CD8-positive, alpha-beta memory T cell (primary cell): ENCODE results near the gene SLC36A4. TPM values are rescaled to one million over a fixed set of nuclear protein-coding genes. Genes with fewer than 3 reads are reported as not detected.
A peak's percentile ranks its signal among the peaks of the same experiment; 100 is the strongest.
"Not testable (repeated sequence)": the region's sequence is repeated elsewhere in the genome, so short reads cannot be mapped to it uniquely, and the experiment has no call there.

Experiments
- CTCF ChIA-PET: fragments of 350-600 bp; sonication (Branson Sonifier 250); formaldehyde crosslinking; loops from one replicate; lab custom pipeline; 2021; ENCODE audit warnings: antibody characterized with exemption; lab: Charles Lee
- POLR2A ChIA-PET: fragments of 350-600 bp; sonication (Branson Sonifier 250); formaldehyde crosslinking; loops from one replicate; lab custom pipeline; 2021; ENCODE audit warnings: antibody characterized with exemption; lab: Charles Lee
- DNase-seq, 5 donors: peaks; one replicate each; pipeline versions ENCODE4 v3.0.0 to v3.0.0-alpha.2; 2020 to 2022; ENCODE audit warnings: mixed read lengths in 1 of 5
- H3K27ac ChIP-seq: one replicate; pipeline ENCODE4 v1.7.0; 2013; ENCODE audit warnings: low read depth, mild to moderate bottlenecking, low read length, moderate library complexity
- H3K27me3 ChIP-seq: 2 replicates; pipeline ENCODE4 v1.7.0; 2013; ENCODE audit warnings: low read length, mild to moderate bottlenecking; ENCODE audit not compliant: insufficient read depth, poor library complexity, severe bottlenecking
- H3K36me3 ChIP-seq: 2 replicates; pipeline ENCODE4 v1.7.0; 2013; ENCODE audit warnings: mild to moderate bottlenecking, low read length, moderate library complexity; ENCODE audit not compliant: insufficient read depth
- H3K4me1 ChIP-seq: 2 replicates; pipeline ENCODE4 v1.7.0; 2013; ENCODE audit warnings: mild to moderate bottlenecking, low read length, moderate library complexity; ENCODE audit not compliant: insufficient read depth
- H3K4me3 ChIP-seq: 2 replicates; pipeline ENCODE4 v1.7.0; 2013; ENCODE audit warnings: mild to moderate bottlenecking, low read length
- H3K9me3 ChIP-seq: 2 replicates; pipeline ENCODE4 v1.7.0; 2013; ENCODE audit warnings: mild to moderate bottlenecking, low read length
- H3K27ac Mint-ChIP-seq, 8 donors: one replicate each; pipeline ENCODE4 v1.8.0; 2020 to 2021; ENCODE audit warnings: mixed read lengths in 8 of 8, mild to moderate bottlenecking in 6 of 8, inconsistent platforms in 3 of 8, moderate library complexity in 3 of 8
- H3K27me3 Mint-ChIP-seq, 2 donors: one replicate each; pipeline ENCODE4 v1.8.0; 2020 to 2021; ENCODE audit warnings: mixed read lengths in 2 of 2, mild to moderate bottlenecking in 1 of 2, moderate library complexity in 1 of 2
- H3K36me3 Mint-ChIP-seq, 3 donors: one replicate each; pipeline ENCODE4 v1.8.0; 2020 to 2021; ENCODE audit warnings: mixed read lengths in 3 of 3, inconsistent platforms in 1 of 3, mild to moderate bottlenecking in 1 of 3
- H3K4me1 Mint-ChIP-seq, 3 donors: one replicate each; pipeline ENCODE4 v1.8.0; 2020 to 2021; ENCODE audit warnings: mixed read lengths in 3 of 3, inconsistent platforms in 1 of 3, mild to moderate bottlenecking in 1 of 3
- H3K4me3 Mint-ChIP-seq, 7 donors: one replicate each; pipeline ENCODE4 v1.8.0; 2020 to 2021; ENCODE audit warnings: mixed read lengths in 7 of 7, mild to moderate bottlenecking in 6 of 7, moderate library complexity in 4 of 7, inconsistent platforms in 2 of 7
- H3K9me3 Mint-ChIP-seq, 5 donors: one replicate each; pipeline ENCODE4 v1.8.0; 2020 to 2022; ENCODE audit warnings: mixed read lengths in 5 of 5, mild to moderate bottlenecking in 3 of 5, moderate library complexity in 2 of 5, inconsistent platforms in 1 of 5
- polyA plus RNA-seq: library from polyadenylated mRNA; unstranded; fragments of 300-500 nt; fragmentation: Illumina TruSeq; gene quantifications from one replicate; pipeline ENCODE4 v1.2.3, GENCODE V29; 2021
- total RNA-seq, 2 experiments: library from RNA; stranded (reverse); gene quantifications; one replicate each; pipeline ENCODE4 v1.2.3, GENCODE V29; 2021

SLC36A4 gene
- total and polyA plus RNA-seq, 3 experiments from 2014 or later: 13.3 to 21.0 (median 15.9) TPM

DNA sequence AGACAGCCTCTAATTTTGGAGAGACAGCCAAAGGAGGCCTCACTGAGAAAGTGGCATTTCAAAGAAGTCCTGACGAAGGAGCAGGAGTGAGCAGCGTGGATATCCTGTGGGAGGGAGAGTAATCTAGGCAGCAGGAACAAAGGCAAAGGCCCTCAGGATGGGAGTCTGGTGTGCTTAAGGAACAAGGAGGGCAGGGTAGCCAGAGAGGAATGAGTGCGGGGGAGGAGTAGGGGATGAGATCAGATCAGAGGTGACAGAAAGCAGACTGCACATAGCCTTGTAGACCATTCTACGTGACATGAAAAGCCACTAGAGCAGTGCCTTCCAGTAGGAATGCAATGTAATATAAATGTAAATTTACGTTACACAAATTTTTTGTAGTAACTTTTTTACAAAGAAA is 5.6 kb downstream of the SLC36A4 start:
- peaks cover 2 to 9% (median 6%) of the 10 kb centered on the region in 5 donors for H3K9me3 Mint-ChIP-seq
- H3K4me1 Mint-ChIP-seq: peaks cover 14 to 25% (median 24%) of the 10 kb centered on the region in 3 donors
- H3K27me3 ChIP-seq: no peaks in the 10 kb centered on the region
- no peak overlapping the region for H3K27ac ChIP-seq
- ChIA-PET POLR2A (no interaction called here), CTCF (no interaction called here)
- no peaks in the 10 kb centered on the region for H3K4me1 ChIP-seq
- no peaks in the 10 kb centered on the region for H3K36me3 ChIP-seq
- no peak for DNase-seq
- H3K36me3 Mint-ChIP-seq: peaks cover 5 to 10% (median 10%) of the 10 kb centered on the region in 3 donors
- no peaks in the 10 kb centered on the region for H3K9me3 ChIP-seq
- H3K4me3 Mint-ChIP-seq: peak overlapping the region in 1 of 7 donors; percentile 60
- no peak overlapping the region for H3K4me3 ChIP-seq
- no peaks in the 10 kb centered on the region for H3K27me3 Mint-ChIP-seq
- peak overlapping the region in 1 of 8 donors; percentile 24 for H3K27ac Mint-ChIP-seq

GRCh38 chr11:93189462-93189861 is 8.3 kb downstream of the SLC36A4 start:
- Histone ChIP-seq H3K27ac (no peak overlapping the region), H3K36me3 (peaks cover 6% of the 10 kb centered on the region), H3K4me1 (no peaks in the 10 kb centered on the region), H3K9me3 (no peaks in the 10 kb centered on the region), H3K4me3 (no peak overlapping the region), H3K27me3 (no peaks in the 10 kb centered on the region)
- no peak for DNase-seq
- CTCF ChIA-PET: no interaction called here
- peaks cover 5 to 24% (median 15%) of the 10 kb centered on the region in 3 donors for H3K36me3 Mint-ChIP-seq
- H3K4me3 Mint-ChIP-seq: no peak overlapping the region
- no peaks in the 10 kb centered on the region for H3K27me3 Mint-ChIP-seq
- POLR2A ChIA-PET: no interaction called here
- H3K27ac Mint-ChIP-seq: no peak overlapping the region
- peaks cover 2 to 11% (median 9%) of the 10 kb centered on the region in 3 donors for H3K4me1 Mint-ChIP-seq
- peaks cover 2 to 9% (median 8%) of the 10 kb centered on the region in 5 donors for H3K9me3 Mint-ChIP-seq

DNA sequence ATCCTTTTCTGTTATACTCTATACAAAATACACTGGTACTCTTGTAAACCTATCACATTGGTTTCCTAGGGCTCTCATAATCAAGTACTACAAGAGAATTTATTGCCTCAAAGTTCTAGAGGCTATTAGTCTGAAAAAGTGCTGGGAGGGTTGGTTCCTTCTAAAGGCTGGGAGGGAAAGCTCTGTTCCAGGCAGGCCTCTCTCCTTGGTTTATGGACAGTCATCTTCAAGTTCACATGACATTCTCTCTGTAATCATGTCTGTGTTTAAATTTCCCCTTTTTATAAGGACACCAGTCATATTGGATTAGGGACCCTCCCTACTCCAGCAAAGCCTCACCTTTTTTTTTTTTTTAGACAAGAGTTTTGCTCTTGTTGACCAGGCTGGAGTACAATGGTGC is 9.1 kb downstream of the SLC36A4 start:
- H3K4me1 Mint-ChIP-seq: peaks cover under 1 to 11% (median 7%) of the 10 kb centered on the region in 3 donors
- CTCF ChIA-PET: no interaction called here

DNA sequence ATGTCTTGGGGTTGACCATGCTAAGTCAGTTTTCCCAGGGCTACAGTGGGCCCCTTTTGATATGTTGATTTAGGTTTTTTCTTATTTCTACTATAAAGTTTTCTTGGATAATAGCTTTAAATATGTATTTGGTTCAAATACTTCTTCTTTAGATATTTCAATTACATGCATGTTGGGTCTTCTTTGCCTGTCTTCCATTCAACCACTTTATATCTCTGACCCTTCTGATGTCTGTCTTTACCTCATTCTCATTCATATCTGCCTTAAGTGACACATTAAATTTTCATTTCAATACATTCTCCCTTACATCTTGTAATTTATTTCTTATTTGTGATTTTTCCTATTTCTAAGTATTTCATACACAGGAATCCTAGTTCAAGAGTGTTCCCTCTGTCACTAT is 10.5 kb downstream of the SLC36A4 start:
- no peaks in the 10 kb centered on the region for H3K27me3 Mint-ChIP-seq
- peaks cover 8 to 29% (median 22%) of the 10 kb centered on the region in 3 donors for H3K36me3 Mint-ChIP-seq
- Histone ChIP-seq H3K36me3 (peaks cover 6% of the 10 kb centered on the region), H3K4me1 (no peaks in the 10 kb centered on the region), H3K27me3 (no peaks in the 10 kb centered on the region), H3K27ac (no peak overlapping the region), H3K4me3 (no peak overlapping the region), H3K9me3 (no peaks in the 10 kb centered on the region)
- peaks cover 0 to 11% (median 6%) of the 10 kb centered on the region in 3 donors for H3K4me1 Mint-ChIP-seq
- POLR2A ChIA-PET: interaction anchor here (0.6 kb wide), 1 partner anchor 63 kb away, joined by 4 read pairs; no protein-coding TSS in a partner anchor
- CTCF ChIA-PET: no interaction called here
- no peak for DNase-seq
- H3K9me3 Mint-ChIP-seq: peaks cover 2 to 9% (median 8%) of the 10 kb centered on the region in 5 donors
- H3K27ac Mint-ChIP-seq: no peak overlapping the region
- no peak overlapping the region for H3K4me3 Mint-ChIP-seq

More for the DNA sequence above, 9.1 kb downstream of the SLC36A4 start:
- no peak overlapping the region for H3K27ac Mint-ChIP-seq
- H3K27me3 Mint-ChIP-seq: no peaks in the 10 kb centered on the region
- H3K36me3 ChIP-seq: peaks cover 6% of the 10 kb centered on the region
- peaks cover 5 to 24% (median 19%) of the 10 kb centered on the region in 3 donors for H3K36me3 Mint-ChIP-seq
- H3K9me3 Mint-ChIP-seq: peaks cover 2 to 9% (median 8%) of the 10 kb centered on the region in 5 donors
- H3K9me3 ChIP-seq: no peaks in the 10 kb centered on the region
- DNase-seq: no peak
- POLR2A ChIA-PET: no interaction called here
- H3K27me3 ChIP-seq: no peaks in the 10 kb centered on the region
- no peaks in the 10 kb centered on the region for H3K4me1 ChIP-seq
- no peak overlapping the region for H3K4me3 Mint-ChIP-seq
- H3K27ac ChIP-seq: no peak overlapping the region
- H3K4me3 ChIP-seq: no peak overlapping the region

GRCh38 chr11:93177891-93178290 is 19.9 kb downstream of the SLC36A4 start:
- H3K27ac ChIP-seq, H3K4me3 ChIP-seq, POLR2A ChIA-PET, H3K27ac Mint-ChIP-seq, H3K4me3 Mint-ChIP-seq, H3K9me3 Mint-ChIP-seq, CTCF ChIA-PET, DNase-seq, H3K27me3 Mint-ChIP-seq, H3K36me3 ChIP-seq, H3K4me1 Mint-ChIP-seq, H3K27me3 ChIP-seq, H3K4me1 ChIP-seq, H3K9me3 ChIP-seq: not testable (repeated sequence)
- H3K36me3 Mint-ChIP-seq: peaks cover 24 to 45% (median 42%) of the 10 kb centered on the region in 3 donors

- Mint-ChIP-seq H3K9me3 (no peaks in the 10 kb centered on the region), H3K4me3 (no peak overlapping the region), H3K4me1 (peaks cover 0 to 13% (median 3%) of the 10 kb centered on the region in 3 donors), H3K27me3 (no peaks in the 10 kb centered on the region), H3K27ac (no peak overlapping the region), H3K36me3 (peaks cover 0 to 5% (median 4%) of the 10 kb centered on the region in 3 donors)
- POLR2A ChIA-PET: no interaction called here
- H3K27ac ChIP-seq: no peak overlapping the region
- H3K9me3 ChIP-seq: no peaks in the 10 kb centered on the region
- CTCF ChIA-PET: no interaction called here
- H3K4me1 ChIP-seq: no peaks in the 10 kb centered on the region
- H3K27me3 ChIP-seq: no peaks in the 10 kb centered on the region
- DNase-seq: no peak
- no peaks in the 10 kb centered on the region for H3K36me3 ChIP-seq
- H3K4me3 ChIP-seq: no peak overlapping the region
These were observed 27.7 kb downstream of the SLC36A4 start for GRCh38 chr11:93169950-93170561.

DNA sequence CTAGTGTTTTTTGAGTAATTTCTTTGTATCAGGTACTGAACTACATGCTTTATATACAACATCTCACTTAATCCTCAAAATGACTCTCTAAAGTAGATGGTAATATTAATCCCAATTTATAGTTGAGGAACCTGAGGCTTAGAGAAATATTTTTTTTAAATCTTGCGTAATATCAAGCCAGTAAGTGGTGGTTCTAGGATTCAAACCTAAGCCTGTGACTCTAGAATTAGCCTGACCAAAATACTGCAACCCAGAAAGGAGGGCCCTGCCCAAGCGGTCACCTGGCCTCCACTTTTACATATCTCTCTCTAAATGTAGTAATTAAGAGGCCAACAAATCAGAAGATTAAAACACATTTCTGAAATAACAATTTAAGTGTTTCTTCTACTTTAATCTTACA is 28.6 kb downstream of the SLC36A4 start:
- no peak overlapping the region for H3K4me3 ChIP-seq
- Mint-ChIP-seq H3K9me3 (no peaks in the 10 kb centered on the region), H3K36me3 (peaks cover 7 to 13% (median 11%) of the 10 kb centered on the region in 3 donors), H3K4me3 (no peak overlapping the region), H3K27ac (no peak overlapping the region), H3K27me3 (no peaks in the 10 kb centered on the region), H3K4me1 (peaks cover 0 to 13% (median 3%) of the 10 kb centered on the region in 3 donors)
- ChIA-PET POLR2A (no interaction called here), CTCF (no interaction called here)
- no peaks in the 10 kb centered on the region for H3K27me3 ChIP-seq
- no peak overlapping the region for H3K27ac ChIP-seq
- no peaks in the 10 kb centered on the region for H3K36me3 ChIP-seq
- no peaks in the 10 kb centered on the region for H3K4me1 ChIP-seq
- H3K9me3 ChIP-seq: no peaks in the 10 kb centered on the region
- no peak for DNase-seq

DNA sequence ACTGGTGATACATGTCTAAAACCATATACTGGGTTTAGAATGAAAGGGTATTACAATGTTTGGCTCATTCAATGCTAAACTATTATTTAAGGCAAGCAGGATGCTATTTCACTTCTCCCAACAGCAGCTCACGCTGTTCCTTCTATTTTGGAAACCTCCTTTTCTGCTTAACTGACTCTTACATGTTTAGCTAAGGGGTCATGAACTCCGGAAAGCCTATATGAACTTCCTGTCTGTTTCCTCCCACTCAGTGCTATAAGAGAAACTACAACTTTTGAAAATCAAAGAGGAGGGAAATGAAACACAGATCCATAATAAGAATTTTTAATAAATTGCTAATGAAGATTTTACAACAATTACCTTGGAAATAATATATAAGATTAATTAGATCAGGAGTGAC is 30.9 kb downstream of the SLC36A4 start:
- H3K27ac Mint-ChIP-seq: no peak overlapping the region
- H3K9me3 Mint-ChIP-seq: no peaks in the 10 kb centered on the region
- Histone ChIP-seq H3K27me3 (no peaks in the 10 kb centered on the region), H3K4me1 (no peaks in the 10 kb centered on the region), H3K36me3 (no peaks in the 10 kb centered on the region), H3K9me3 (no peaks in the 10 kb centered on the region), H3K27ac (no peak overlapping the region), H3K4me3 (no peak overlapping the region)
- H3K36me3 Mint-ChIP-seq: peaks cover 21 to 26% (median 22%) of the 10 kb centered on the region in 3 donors
- POLR2A ChIA-PET: no interaction called here
- CTCF ChIA-PET: no interaction called here
- H3K27me3 Mint-ChIP-seq: no peaks in the 10 kb centered on the region
- DNase-seq: no peak
- H3K4me3 Mint-ChIP-seq: no peak overlapping the region
- peaks cover 0 to 13% (median 3%) of the 10 kb centered on the region in 3 donors for H3K4me1 Mint-ChIP-seq
